Measurements from ENCODE around the gene ELP1.
"Not testable (repeated sequence)": the region's sequence is repeated elsewhere in the genome, so short reads cannot be mapped to it uniquely, and the experiment has no call there.

ELP1 gene

DNA sequence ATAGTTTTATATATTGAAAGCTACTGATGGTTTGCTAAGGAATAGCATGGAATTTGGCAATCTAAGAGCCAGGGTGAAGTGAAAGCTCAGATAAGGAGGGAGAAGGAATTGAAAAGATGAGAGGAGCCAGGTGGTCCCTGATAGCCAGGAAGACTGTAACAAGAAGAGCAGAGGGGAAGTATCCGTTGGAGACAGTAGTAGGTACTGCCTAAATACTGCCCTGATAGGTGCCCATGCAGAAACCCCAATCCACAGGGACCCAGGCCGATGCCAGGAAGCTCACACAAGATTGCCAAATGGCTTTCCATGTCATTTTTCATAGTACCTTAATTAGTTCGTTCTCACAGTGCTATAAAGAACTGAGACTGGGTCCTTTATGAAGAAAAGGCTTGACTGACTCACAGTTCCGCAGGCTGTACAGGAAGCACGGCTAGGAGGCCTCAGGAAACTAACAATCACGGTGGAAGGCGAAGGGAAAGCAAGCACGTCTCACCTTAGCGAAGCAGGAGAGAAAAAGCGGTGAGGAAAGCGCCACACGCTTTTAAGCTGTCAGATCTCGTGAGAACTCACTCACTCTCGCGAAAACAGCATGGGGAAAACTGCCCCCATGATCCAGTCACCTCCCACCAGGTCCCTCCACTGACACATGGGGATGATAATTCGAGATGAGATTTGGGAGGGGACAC is 91.2 kb downstream of the ELP1 start:
- TF ChIP-seq YY1 (IDR thresholded peaks at IDR 0.05; ENCODE audit: insufficient read depth, insufficient read length): no peak
- TF ChIP-seq SUZ12 (IDR thresholded peaks at IDR 0.05; ENCODE audit: extremely low read depth, insufficient read depth, insufficient read length): no peak
- TF ChIP-seq ZNF274 (IDR thresholded peaks at IDR 0.05; ENCODE audit: low read depth, low read length): no peak
- no peak for DNase-seq (ENCODE audit: low read depth, low spot score)
- Histone ChIP-seq H3K4me3 (ENCODE audit: insufficient read length, low read depth) (no peak overlapping the region), H3K9me3 (ENCODE audit: insufficient read depth, low read length) (no peaks in the 10 kb centered on the region), H3K9ac (ENCODE audit: insufficient read length, low read depth) (no peak overlapping the region), H3K27me3 (ENCODE audit: insufficient read depth, insufficient read length) (no peaks in the 10 kb centered on the region), H3K36me3 (ENCODE audit: insufficient read depth, insufficient read length, low read length) (no peaks in the 10 kb centered on the region), H3K4me1 (ENCODE audit: insufficient read depth, insufficient read length) (no peaks in the 10 kb centered on the region)

DNA sequence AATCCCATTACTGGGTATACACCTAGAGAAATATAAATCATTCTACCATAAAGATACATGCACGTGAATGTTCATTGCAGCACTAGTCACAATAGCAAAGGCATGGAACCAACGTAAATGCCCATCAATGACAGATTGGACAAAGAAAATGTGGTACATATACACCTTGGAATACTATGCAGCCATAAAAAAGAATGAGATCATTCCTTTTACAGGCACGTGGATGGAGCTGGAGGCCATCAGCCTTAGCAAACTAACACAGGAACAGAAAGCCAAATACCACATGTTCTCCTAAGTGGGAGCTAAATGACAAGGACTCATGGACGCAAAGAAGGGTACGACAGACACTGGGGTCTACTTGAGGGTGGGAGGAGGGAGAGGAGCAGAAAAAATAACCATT is 94.4 kb downstream of the ELP1 start:
- H3K36me3 ChIP-seq (ENCODE audit: insufficient read depth, insufficient read length, low read length); H3K9me3 ChIP-seq (ENCODE audit: insufficient read depth, low read length); H3K4me1 ChIP-seq (ENCODE audit: insufficient read depth, insufficient read length); H3K4me3 ChIP-seq (ENCODE audit: insufficient read length, low read depth); H3K9ac ChIP-seq (ENCODE audit: insufficient read length, low read depth); DNase-seq (ENCODE audit: low read depth, low spot score); H3K27me3 ChIP-seq (ENCODE audit: insufficient read depth, insufficient read length): not testable (repeated sequence)

DNA sequence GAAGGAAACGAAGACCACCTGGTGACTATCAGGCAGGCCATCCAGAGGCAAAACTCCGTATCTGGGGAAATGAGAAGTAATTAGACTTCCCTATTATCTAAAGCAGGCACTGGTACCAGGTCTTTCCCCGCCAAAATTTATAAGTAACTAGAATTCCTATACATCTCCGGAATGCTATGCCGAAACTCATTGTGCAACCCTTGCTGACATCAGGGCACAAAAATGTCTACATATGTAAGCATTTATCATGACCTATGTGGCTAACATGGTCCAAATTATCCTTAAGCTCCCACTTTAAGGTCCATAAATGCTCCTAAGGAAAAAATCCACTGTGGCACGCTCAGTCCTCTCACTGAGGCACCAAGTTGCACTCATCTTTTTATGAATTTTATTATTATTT is 95.9 kb downstream of the ELP1 start:
- no peaks in the 10 kb centered on the region for H3K27me3 ChIP-seq (ENCODE audit: insufficient read depth, insufficient read length)
- no peaks in the 10 kb centered on the region for H3K4me1 ChIP-seq (ENCODE audit: insufficient read depth, insufficient read length)
- no peak overlapping the region for H3K9ac ChIP-seq (ENCODE audit: insufficient read length, low read depth)
- H3K9me3 ChIP-seq (ENCODE audit: insufficient read depth, low read length): no peaks in the 10 kb centered on the region
- no peaks in the 10 kb centered on the region for H3K36me3 ChIP-seq (ENCODE audit: insufficient read depth, insufficient read length, low read length)
- H3K4me3 ChIP-seq (ENCODE audit: insufficient read length, low read depth): no peak overlapping the region
- TF ChIP-seq YY1 (IDR thresholded peaks at IDR 0.05; ENCODE audit: insufficient read depth, insufficient read length) (no peak), ZNF274 (IDR thresholded peaks at IDR 0.05; ENCODE audit: low read depth, low read length) (no peak), SUZ12 (IDR thresholded peaks at IDR 0.05; ENCODE audit: extremely low read depth, insufficient read depth, insufficient read length) (no peak)
- no peak for DNase-seq (ENCODE audit: low read depth, low spot score)

DNA sequence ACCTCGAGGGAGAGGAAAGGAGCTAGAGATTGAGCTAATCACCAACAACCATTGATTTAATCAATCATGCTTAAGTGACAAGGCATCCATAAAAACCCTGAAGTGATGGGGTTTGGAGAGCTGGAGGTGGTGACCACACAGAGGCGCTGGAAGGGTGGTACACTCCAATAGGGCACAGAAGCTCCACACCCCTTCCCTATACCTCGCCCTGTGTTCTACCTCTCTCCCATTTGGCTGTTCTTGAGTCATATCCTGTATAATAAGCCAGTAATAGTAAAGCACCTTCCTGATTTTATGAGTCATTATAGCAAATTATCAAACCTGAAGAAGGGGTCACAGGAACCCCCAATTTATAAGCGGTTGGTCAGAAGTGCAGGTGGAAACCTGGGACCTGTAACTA is 96.4 kb downstream of the ELP1 start:
- H3K9ac ChIP-seq (ENCODE audit: insufficient read length, low read depth): no peak overlapping the region
- no peak for TF ChIP-seq ZNF274 (IDR thresholded peaks at IDR 0.05; ENCODE audit: low read depth, low read length)
- TF ChIP-seq SUZ12 (IDR thresholded peaks at IDR 0.05; ENCODE audit: extremely low read depth, insufficient read depth, insufficient read length): no peak
- no peak for TF ChIP-seq YY1 (IDR thresholded peaks at IDR 0.05; ENCODE audit: insufficient read depth, insufficient read length)
- no peak overlapping the region for H3K4me3 ChIP-seq (ENCODE audit: insufficient read length, low read depth)
- no peaks in the 10 kb centered on the region for H3K9me3 ChIP-seq (ENCODE audit: insufficient read depth, low read length)
- H3K4me1 ChIP-seq (ENCODE audit: insufficient read depth, insufficient read length): no peaks in the 10 kb centered on the region
- H3K27me3 ChIP-seq (ENCODE audit: insufficient read depth, insufficient read length): no peaks in the 10 kb centered on the region
- no peak for DNase-seq (ENCODE audit: low read depth, low spot score)
- no peaks in the 10 kb centered on the region for H3K36me3 ChIP-seq (ENCODE audit: insufficient read depth, insufficient read length, low read length)

DNA sequence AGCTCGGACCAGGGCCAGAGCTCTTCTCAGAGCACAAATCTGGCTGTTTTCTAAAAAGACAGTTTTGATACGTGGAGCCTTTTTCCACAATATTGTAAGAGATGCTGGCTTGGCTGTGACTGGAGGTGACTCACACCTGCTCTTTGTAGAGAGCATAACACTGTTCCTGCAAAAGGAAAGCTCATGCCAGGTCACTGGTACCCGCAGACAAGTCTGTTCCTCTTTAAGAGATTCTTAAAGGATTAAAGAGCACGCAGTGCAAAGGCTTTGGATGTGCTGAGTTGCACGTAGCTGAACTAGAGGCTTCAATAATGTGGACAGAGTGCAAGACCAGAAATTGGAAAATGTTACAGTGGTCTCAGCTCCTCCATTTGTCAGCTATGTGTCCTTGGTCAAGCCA is 97.1 kb downstream of the ELP1 start:
- no peak overlapping the region for H3K9ac ChIP-seq (ENCODE audit: insufficient read length, low read depth)
- no peaks in the 10 kb centered on the region for H3K9me3 ChIP-seq (ENCODE audit: insufficient read depth, low read length)
- TF ChIP-seq ZNF274 (IDR thresholded peaks at IDR 0.05; ENCODE audit: low read depth, low read length): no peak
- no peak for TF ChIP-seq YY1 (IDR thresholded peaks at IDR 0.05; ENCODE audit: insufficient read depth, insufficient read length)
- TF ChIP-seq SUZ12 (IDR thresholded peaks at IDR 0.05; ENCODE audit: extremely low read depth, insufficient read depth, insufficient read length): no peak
- DNase-seq (ENCODE audit: low read depth, low spot score): no peak
- no peaks in the 10 kb centered on the region for H3K27me3 ChIP-seq (ENCODE audit: insufficient read depth, insufficient read length)
- no peaks in the 10 kb centered on the region for H3K36me3 ChIP-seq (ENCODE audit: insufficient read depth, insufficient read length, low read length)
- no peaks in the 10 kb centered on the region for H3K4me1 ChIP-seq (ENCODE audit: insufficient read depth, insufficient read length)
- no peak overlapping the region for H3K4me3 ChIP-seq (ENCODE audit: insufficient read length, low read depth)

DNA sequence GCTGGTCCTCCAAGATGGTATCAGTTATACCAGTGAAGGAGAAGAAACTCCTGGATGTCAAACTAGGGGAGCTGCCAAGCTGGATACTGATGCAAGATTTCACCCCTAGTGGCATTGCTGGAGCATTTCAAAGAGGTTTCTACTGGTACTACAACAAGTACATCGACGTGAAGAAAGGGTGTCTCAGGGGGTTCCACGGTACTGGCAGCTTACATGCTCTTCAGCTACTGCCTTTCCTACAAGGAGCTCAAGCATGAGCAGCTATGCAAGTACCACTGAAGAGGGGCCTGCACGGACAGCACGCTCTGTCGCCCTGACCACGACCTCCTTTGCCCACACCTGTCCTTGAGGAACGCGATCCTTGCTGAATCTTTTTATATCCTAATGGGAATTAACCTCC is 97.6 kb downstream of the ELP1 start:
- no peaks in the 10 kb centered on the region for H3K27me3 ChIP-seq (ENCODE audit: insufficient read depth, insufficient read length)
- H3K36me3 ChIP-seq (ENCODE audit: insufficient read depth, insufficient read length, low read length): no peaks in the 10 kb centered on the region
- H3K4me1 ChIP-seq (ENCODE audit: insufficient read depth, insufficient read length): no peaks in the 10 kb centered on the region
- TF ChIP-seq ZNF274 (IDR thresholded peaks at IDR 0.05; ENCODE audit: low read depth, low read length) (no peak), SUZ12 (IDR thresholded peaks at IDR 0.05; ENCODE audit: extremely low read depth, insufficient read depth, insufficient read length) (no peak), YY1 (IDR thresholded peaks at IDR 0.05; ENCODE audit: insufficient read depth, insufficient read length) (no peak)
- no peaks in the 10 kb centered on the region for H3K9me3 ChIP-seq (ENCODE audit: insufficient read depth, low read length)
- H3K4me3 ChIP-seq (ENCODE audit: insufficient read length, low read depth): no peak overlapping the region
- no peak overlapping the region for H3K9ac ChIP-seq (ENCODE audit: insufficient read length, low read depth)
- DNase-seq (ENCODE audit: low read depth, low spot score): no peak

DNA sequence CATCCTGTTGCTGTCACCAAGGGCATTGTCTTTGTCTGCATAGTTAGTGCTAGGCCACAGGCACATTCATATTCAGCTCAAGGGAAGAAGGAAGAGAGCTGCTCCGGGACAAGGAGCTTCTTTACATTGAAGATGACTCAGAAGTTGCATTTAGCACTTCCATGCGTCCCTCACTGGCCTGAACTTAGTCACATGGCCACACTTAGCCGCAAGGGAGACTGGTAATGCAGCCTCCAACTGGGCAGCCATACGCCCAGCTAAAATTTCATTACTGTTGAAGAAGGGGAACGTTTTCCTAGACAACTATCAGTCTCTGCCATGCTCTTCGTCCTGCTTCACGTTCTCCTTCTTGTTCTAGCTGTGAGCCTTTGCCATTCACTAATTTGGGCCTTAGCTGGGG is 98.1 kb downstream of the ELP1 start:
- DNase-seq (ENCODE audit: low read depth, low spot score): no peak
- no peak overlapping the region for H3K4me3 ChIP-seq (ENCODE audit: insufficient read length, low read depth)
- TF ChIP-seq SUZ12 (IDR thresholded peaks at IDR 0.05; ENCODE audit: extremely low read depth, insufficient read depth, insufficient read length) (no peak), ZNF274 (IDR thresholded peaks at IDR 0.05; ENCODE audit: low read depth, low read length) (no peak), YY1 (IDR thresholded peaks at IDR 0.05; ENCODE audit: insufficient read depth, insufficient read length) (no peak)
- no peaks in the 10 kb centered on the region for H3K9me3 ChIP-seq (ENCODE audit: insufficient read depth, low read length)
- H3K4me1 ChIP-seq (ENCODE audit: insufficient read depth, insufficient read length): no peaks in the 10 kb centered on the region
- H3K36me3 ChIP-seq (ENCODE audit: insufficient read depth, insufficient read length, low read length): no peaks in the 10 kb centered on the region
- H3K27me3 ChIP-seq (ENCODE audit: insufficient read depth, insufficient read length): no peaks in the 10 kb centered on the region
- no peak overlapping the region for H3K9ac ChIP-seq (ENCODE audit: insufficient read length, low read depth)
